ENCODE measurements around the gene M1AP. TPM values are rescaled to one million over a fixed set of nuclear protein-coding genes. Genes with fewer than 3 reads are reported as not detected.
A peak's percentile ranks its signal among the peaks of the same experiment; 100 is the strongest.

Gene M1AP
- total and polyA plus RNA-seq, 7 donors: 0.01 to 0.21 TPM; not detected in 5

GRCh38 chr2:74587664-74588277 is 60.4 kb downstream of the M1AP start:
- ATAC-seq (peak; percentile 56 to 86 (median 79)), DNase-seq (peak; percentile 53 to 68)
- no peaks in the 10 kb centered on the region for H3K9me3 ChIP-seq
- H3K27me3 ChIP-seq (ENCODE audit: insufficient read depth in 3 of 3, low read length in 2 of 3): peaks cover 0 to 2% (median 1%) of the 10 kb centered on the region in 3 donors
- WGBS, 3 donors: 19 to 23% (median 22%) methylated on average over 6 of the region's 6 CpGs
- intact Hi-C loops (cut with DNase I): loop anchor here (1.0 to 5.0 kb wide), 2 partner anchors 104 to 105 kb away; partner anchors contain the start of genes TTC31 (in 2 of the 2) and CCDC142 (in 1 of the 2)
- H3K4me1 ChIP-seq: no peaks in the 10 kb centered on the region
- peak; percentile 67 for TF ChIP-seq CTCF (IDR thresholded peaks at IDR 0.05)
- H3K27ac ChIP-seq: no peak overlapping the region
- no peak overlapping the region for H3K4me3 ChIP-seq
- H3K36me3 ChIP-seq (ENCODE audit: insufficient read depth in 1 of 2, low read depth in 1 of 2): no peaks in the 10 kb centered on the region

- H3K4me3 ChIP-seq: no peak overlapping the region
- 52 to 61% (median 57%) methylated on average over 4 of the region's 4 CpGs for WGBS, 3 donors
- H3K27ac ChIP-seq: no peak overlapping the region
- no peaks in the 10 kb centered on the region for H3K9me3 ChIP-seq
- TF ChIP-seq CTCF (IDR thresholded peaks at IDR 0.05): no peak
- H3K27me3 ChIP-seq (ENCODE audit: insufficient read depth in 3 of 3, low read length in 2 of 3): peaks cover 0 to 2% (median 0%) of the 10 kb centered on the region in 3 donors
- DNase-seq (no peak), ATAC-seq (no peak)
- H3K36me3 ChIP-seq (ENCODE audit: insufficient read depth in 1 of 2, low read depth in 1 of 2): no peaks in the 10 kb centered on the region
- intact Hi-C loops (cut with DNase I): loop anchor here in 1 of 2 donors (5.0 kb wide), 1 partner anchor 103 kb away; the partner anchor contains the start of genes CCDC142 and TTC31
- no peaks in the 10 kb centered on the region for H3K4me1 ChIP-seq
Observed at GRCh38 chr2:74585406-74586185, 62.5 kb downstream of the M1AP start.

GRCh38 chr2:74584088-74584645 is 64.0 kb downstream of the M1AP start:
- intact Hi-C loops (cut with DNase I): no loop called here

GRCh38 chr2:74583504-74583903 is 64.6 kb downstream of the M1AP start:
- Histone ChIP-seq H3K27ac (no peak overlapping the region), H3K4me1 (no peaks in the 10 kb centered on the region), H3K27me3 (ENCODE audit: insufficient read depth in 3 of 3, low read length in 2 of 3) (peaks cover 0 to 2% (median 0%) of the 10 kb centered on the region in 3 donors), H3K4me3 (no peak overlapping the region), H3K36me3 (ENCODE audit: insufficient read depth in 1 of 2, low read depth in 1 of 2) (no peaks in the 10 kb centered on the region), H3K9me3 (no peaks in the 10 kb centered on the region)
- TF ChIP-seq CTCF (IDR thresholded peaks at IDR 0.05): no peak
- ATAC-seq: no peak
- intact Hi-C loops (cut with DNase I): no loop called here
- DNase-seq: no peak

More at GRCh38 chr2:74584088-74584645, 64.0 kb downstream of the M1AP start:
- Histone ChIP-seq H3K27me3 (ENCODE audit: insufficient read depth in 3 of 3, low read length in 2 of 3) (peaks cover 0 to 2% (median 0%) of the 10 kb centered on the region in 3 donors), H3K4me3 (no peak overlapping the region), H3K4me1 (no peaks in the 10 kb centered on the region), H3K36me3 (ENCODE audit: insufficient read depth in 1 of 2, low read depth in 1 of 2) (no peaks in the 10 kb centered on the region), H3K9me3 (no peaks in the 10 kb centered on the region), H3K27ac (no peak overlapping the region)
- ATAC-seq (no peak), DNase-seq (no peak)
- 35 to 63% (median 39%) methylated on average over 2 of the region's 2 CpGs for WGBS, 3 donors
- no peak for TF ChIP-seq CTCF (IDR thresholded peaks at IDR 0.05)

Measured in psoas muscle (tissue), 8 donors.